ENCODE measurements around the gene RUFY3. TPM values are rescaled to one million over a fixed set of nuclear protein-coding genes. Genes with fewer than 3 reads are reported as not detected.

RUFY3 gene
- polyA plus RNA-seq, 2 of the 4 experiments (the other 2 are of a cell fraction), result 8.1 to 20.8 TPM

DNA sequence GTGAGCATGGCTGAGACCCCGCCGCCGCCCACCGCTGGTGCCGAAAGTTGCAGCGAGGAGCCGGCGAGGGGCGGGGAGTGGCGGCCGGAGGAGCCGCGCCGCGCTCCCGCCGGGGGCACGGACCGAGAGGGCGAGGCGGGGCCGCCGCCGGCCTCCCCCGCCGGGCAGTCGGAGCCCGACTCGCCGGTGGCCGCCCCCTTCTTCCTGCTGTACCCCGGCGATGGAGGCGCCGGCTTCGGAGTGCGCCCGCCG is 16.9 kb upstream of the RUFY3 start:
- Histone ChIP-seq H3K4me1 (peaks cover 33% of the 10 kb centered on the region), H3K4me3 (peak overlapping the region; percentile 98), H3K9me3 (no peaks in the 10 kb centered on the region), H3K4me2 (peak overlapping the region; percentile 87), H3K27ac (peak overlapping the region; percentile 95 to 98)
- ChIA-PET POLR2A (interaction anchor here (0.6 to 3.1 kb wide), 7 partner anchors 10 to 133 kb away, joined by 3 to 12 read pairs (median 4); partner anchors contain the start of gene UTP3), CTCF (interaction anchor here (0.9 to 3.9 kb wide), 4 partner anchors 9 to 70 kb away, joined by 3 to 15 read pairs (median 4); no protein-coding TSS in a partner anchor)
- 0% methylated on average over 9 of the region's 39 CpGs for WGBS (ENCODE audit: missing lambda C conversion rate)
- FAIRE-seq (no peak), DNase-seq (ENCODE audit: low read depth in 1 of 2, low spot score in 1 of 2) (peak in 1 of 2 experiments; percentile 14), ATAC-seq (peak; percentile 46 to 66)
- TF ChIP-seq EP300 (IDR thresholded peaks at IDR 0.05) (no peak), JUN (IDR thresholded peaks at IDR 0.05) (0 out of 5 replicates have a peak, but pooled peaks of 1 of the 2 experiments have one; percentile 49), RNF2 (IDR thresholded peaks at IDR 0.05; ENCODE audit: borderline replicate concordance, low read depth) (no peak), EHF (CRISPR knock-in tag; IDR thresholded peaks at IDR 0.05) (no peak), PBX3 (IDR thresholded peaks at IDR 0.05) (no peak)

- peak; percentile 43 to 77 for DNase-seq (ENCODE audit: low read depth in 1 of 2, low spot score in 1 of 2)
- 5% methylated on average over 27 of the region's 86 CpGs for WGBS (ENCODE audit: missing lambda C conversion rate)
- Histone ChIP-seq H3K4me2 (peak overlapping the region; percentile 87), H3K4me3 (peak overlapping the region; percentile 98), H3K4me1 (peaks cover 35% of the 10 kb centered on the region), H3K27ac (peak overlapping the region; percentile 95 to 98), H3K9me3 (no peaks in the 10 kb centered on the region)
- TF ChIP-seq E2F6 (IDR thresholded peaks at IDR 0.05; ENCODE audit: borderline replicate concordance, low read depth), result peak; percentile 85
- 0 out of 3 replicates have a peak, but pooled peaks have one; percentile 44 for TF ChIP-seq BCL3 (IDR thresholded peaks at IDR 0.05)
- TF ChIP-seq, protein P1, sequence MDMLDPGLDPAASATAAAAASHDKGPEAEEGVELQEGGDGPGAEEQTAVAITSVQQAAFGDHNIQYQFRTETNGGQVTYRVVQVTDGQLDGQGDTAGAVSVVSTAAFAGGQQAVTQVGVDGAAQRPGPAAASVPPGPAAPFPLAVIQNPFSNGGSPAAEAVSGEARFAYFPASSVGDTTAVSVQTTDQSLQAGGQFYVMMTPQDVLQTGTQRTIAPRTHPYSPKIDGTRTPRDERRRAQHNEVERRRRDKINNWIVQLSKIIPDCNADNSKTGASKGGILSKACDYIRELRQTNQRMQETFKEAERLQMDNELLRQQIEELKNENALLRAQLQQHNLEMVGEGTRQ (IDR thresholded peaks at IDR 0.05), result peak; percentile 52
- TF ChIP-seq PHF8 (IDR thresholded peaks at IDR 0.05; ENCODE audit: borderline replicate concordance, low read depth), result peak; percentile 72
- peak; percentile 84; the same call in 1 of the 2 replicates for TF ChIP-seq MYC (IDR thresholded peaks at IDR 0.05; ENCODE audit: borderline replicate concordance, low read length)
- no peak for TF ChIP-seq BHLHE40 (IDR thresholded peaks at IDR 0.05; ENCODE audit: low read depth, low read length)
- peak; percentile 14; the same call in 1 of the 2 replicates for TF ChIP-seq HOXB13 (CRISPR knock-in tag; IDR thresholded peaks at IDR 0.05; ENCODE audit: low read depth)
- peak in 1 of 2 experiments; percentile 47; a peak in 1 of 5 replicates for TF ChIP-seq JUN (IDR thresholded peaks at IDR 0.05)
- TF ChIP-seq POLR2A (IDR thresholded peaks at IDR 0.05; ENCODE audit: low read length), result peak; percentile 44
- TF ChIP-seq MAX (IDR thresholded peaks at IDR 0.05), result peak; percentile 94
- no peak for TF ChIP-seq SREBF2 (IDR thresholded peaks at IDR 0.05)
- peak; percentile 80 to 86 for ATAC-seq
- FAIRE-seq, result no peak
- ChIA-PET POLR2A (interaction anchor here (0.6 to 3.1 kb wide), 11 partner anchors 9 to 196 kb away, joined by 3 to 12 read pairs (median 5); partner anchors contain the start of genes MOB1B, RUFY3 and UTP3), CTCF (interaction anchor here (1.0 to 3.9 kb wide), 4 partner anchors 9 to 70 kb away, joined by 3 to 15 read pairs (median 4); no protein-coding TSS in a partner anchor)
Measured at GRCh38 chr4:70705183-70706043, 16.4 kb upstream of the RUFY3 start.

DNA sequence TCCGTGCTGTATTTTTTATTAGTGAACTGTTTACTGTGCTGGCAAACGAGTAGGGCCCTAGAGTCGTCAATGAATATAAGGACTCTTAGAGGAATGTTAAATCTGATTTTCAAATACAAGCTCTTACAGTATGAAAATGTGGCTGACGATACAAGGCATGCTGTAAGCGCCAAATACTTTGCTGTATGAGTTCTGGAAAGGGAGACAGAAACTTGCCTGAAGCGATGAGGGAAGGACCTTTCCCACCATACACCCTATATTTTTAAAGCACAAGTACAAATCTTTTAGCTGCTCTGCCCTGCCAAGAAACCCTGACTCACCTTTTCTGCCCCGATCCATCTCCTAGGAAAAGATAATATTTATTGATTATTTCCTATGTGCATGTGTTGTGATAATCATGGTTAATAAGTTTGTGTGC is 15.7 kb upstream of the RUFY3 start:
- Histone ChIP-seq H3K4me1 (peaks cover 35% of the 10 kb centered on the region), H3K9me3 (no peaks in the 10 kb centered on the region), H3K4me2 (peak overlapping the region; percentile 87), H3K4me3 (peak overlapping the region; percentile 98), H3K27ac (peak overlapping the region; percentile 95 to 98)
- no peak for DNase-seq (ENCODE audit: low read depth in 1 of 2, low spot score in 1 of 2)
- ATAC-seq, result no peak
- 13% methylated on average over 7 of the region's 7 CpGs for WGBS (ENCODE audit: missing lambda C conversion rate)
- CTCF ChIA-PET, result interaction anchor here (1.0 kb wide), 2 partner anchors 16 to 69 kb away, joined by 3 to 4 read pairs; no protein-coding TSS in a partner anchor
- POLR2A ChIA-PET, result interaction anchor here (0.8 to 3.1 kb wide), 10 partner anchors 9 to 196 kb away, joined by 3 to 12 read pairs (median 5); partner anchors contain the start of genes MOB1B, RUFY3 and UTP3
- FAIRE-seq, result no peak
- TF ChIP-seq RCOR1 (IDR thresholded peaks at IDR 0.05; ENCODE audit: low read depth, low read length) (no peak), CBX8 (IDR thresholded peaks at IDR 0.05) (no peak), JUN (IDR thresholded peaks at IDR 0.05) (no peak), E2F6 (IDR thresholded peaks at IDR 0.05; ENCODE audit: borderline replicate concordance, low read depth) (no peak), CEBPB (IDR thresholded peaks at IDR 0.05) (no peak), ESRRA (IDR thresholded peaks at IDR 0.05; ENCODE audit: borderline replicate concordance, low read length) (no peak), HDAC2 (IDR thresholded peaks at IDR 0.05) (no peak), RFX5 (IDR thresholded peaks at IDR 0.05) (no peak)
- TF ChIP-seq, protein P2, sequence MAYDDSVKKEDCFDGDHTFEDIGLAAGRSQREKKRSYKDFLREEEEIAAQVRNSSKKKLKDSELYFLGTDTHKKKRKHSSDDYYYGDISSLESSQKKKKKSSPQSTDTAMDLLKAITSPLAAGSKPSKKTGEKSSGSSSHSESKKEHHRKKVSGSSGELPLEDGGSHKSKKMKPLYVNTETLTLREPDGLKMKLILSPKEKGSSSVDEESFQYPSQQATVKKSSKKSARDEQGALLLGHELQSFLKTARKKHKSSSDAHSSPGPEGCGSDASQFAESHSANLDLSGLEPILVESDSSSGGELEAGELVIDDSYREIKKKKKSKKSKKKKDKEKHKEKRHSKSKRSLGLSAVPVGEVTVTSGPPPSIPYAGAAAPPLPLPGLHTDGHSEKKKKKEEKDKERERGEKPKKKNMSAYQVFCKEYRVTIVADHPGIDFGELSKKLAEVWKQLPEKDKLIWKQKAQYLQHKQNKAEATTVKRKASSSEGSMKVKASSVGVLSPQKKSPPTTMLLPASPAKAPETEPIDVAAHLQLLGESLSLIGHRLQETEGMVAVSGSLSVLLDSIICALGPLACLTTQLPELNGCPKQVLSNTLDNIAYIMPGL (CRISPR knock-in tag; IDR thresholded peaks at IDR 0.05; ENCODE audit: borderline replicate concordance), result no peak
- TF ChIP-seq, protein P3, sequence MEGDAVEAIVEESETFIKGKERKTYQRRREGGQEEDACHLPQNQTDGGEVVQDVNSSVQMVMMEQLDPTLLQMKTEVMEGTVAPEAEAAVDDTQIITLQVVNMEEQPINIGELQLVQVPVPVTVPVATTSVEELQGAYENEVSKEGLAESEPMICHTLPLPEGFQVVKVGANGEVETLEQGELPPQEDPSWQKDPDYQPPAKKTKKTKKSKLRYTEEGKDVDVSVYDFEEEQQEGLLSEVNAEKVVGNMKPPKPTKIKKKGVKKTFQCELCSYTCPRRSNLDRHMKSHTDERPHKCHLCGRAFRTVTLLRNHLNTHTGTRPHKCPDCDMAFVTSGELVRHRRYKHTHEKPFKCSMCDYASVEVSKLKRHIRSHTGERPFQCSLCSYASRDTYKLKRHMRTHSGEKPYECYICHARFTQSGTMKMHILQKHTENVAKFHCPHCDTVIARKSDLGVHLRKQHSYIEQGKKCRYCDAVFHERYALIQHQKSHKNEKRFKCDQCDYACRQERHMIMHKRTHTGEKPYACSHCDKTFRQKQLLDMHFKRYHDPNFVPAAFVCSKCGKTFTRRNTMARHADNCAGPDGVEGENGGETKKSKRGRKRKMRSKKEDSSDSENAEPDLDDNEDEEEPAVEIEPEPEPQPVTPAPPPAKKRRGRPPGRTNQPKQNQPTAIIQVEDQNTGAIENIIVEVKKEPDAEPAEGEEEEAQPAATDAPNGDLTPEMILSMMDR (IDR thresholded peaks at IDR 0.05), result no peak
